Transverse colon (tissue), 3 donors: ENCODE results near the gene LYZL2.
"Not testable (repeated sequence)": the region's sequence is repeated elsewhere in the genome, so short reads cannot be mapped to it uniquely, and the experiment has no call there.

Experiments used
- CTCF ChIP-seq, 5 experiments: fragments of 200-600 bp in 3 of 5; fragments of 450-650 bp in 2 of 5; sonication (generic) in 3 of 5; IDR thresholded peaks; 1 replicate in 2 of 5; 2 replicates in 3 of 5; pipeline ENCODE4 v1.5.1; 2016 to 2017; ENCODE audit warnings: antibody characterized with exemption in 5 of 5, inconsistent platforms in 3 of 5, mild to moderate bottlenecking in 2 of 5, moderate library complexity in 1 of 5
- EP300 ChIP-seq: sonication (generic); formaldehyde crosslinking; IDR thresholded peaks from one replicate; pipeline ENCODE4 v1.6.1; 2017; ENCODE audit warnings: antibody characterized with exemption, low read depth
- POLR2A ChIP-seq: fragments of 450-650 bp; IDR thresholded peaks from one replicate; pipeline ENCODE4 v1.6.1; 2016; ENCODE audit warnings: antibody characterized with exemption, mild to moderate bottlenecking, moderate library complexity

GRCh38 chr10:30597433-30597824 lies 32.1 kb downstream of the LYZL2 start:
- not testable (repeated sequence) for TF ChIP-seq CTCF (IDR thresholded peaks at IDR 0.05); POLR2A; EP300
